ENCODE data around the gene SUSD1. TPM values are rescaled to one million over a fixed set of nuclear protein-coding genes. Genes with fewer than 3 reads are reported as not detected.

The SUSD1 gene
- total and polyA plus RNA-seq, 2 of the 13 experiments (the other 11 are each of a cell fraction or from before 2014, with no cell fraction given) = 25.9 to 32.3 TPM

GRCh38 chr9:112157087-112157486 is 18.0 kb downstream of the SUSD1 start:
- 100% methylated on average over 1 of the region's 1 CpG for WGBS (ENCODE audit: low lambda C conversion rate)
- no peak for FAIRE-seq
- CTCF ChIA-PET (ENCODE audit: low intra/inter-chr PET ratio, low total read pairs) = no interaction called here

More at GRCh38 chr9:112157087-112157486, 18.0 kb downstream of the SUSD1 start:
- Histone ChIP-seq H3K27me3 (ENCODE audit: control insufficient read depth in 1 of 2, insufficient read depth in 2 of 2, low read length in 2 of 2) (no peaks in the 10 kb centered on the region), H3K4me3 (replicated peaks in 1 of 3; ENCODE audit: insufficient read depth in 1 of 3, low read depth in 2 of 3, low read length in 3 of 3) (no peak overlapping the region), H3K4me2 (ENCODE audit: low read depth, low read length) (no peak overlapping the region), H3K9me3 (ENCODE audit: low read length) (no peaks in the 10 kb centered on the region), H3K79me2 (ENCODE audit: insufficient read depth, low read length) (peaks cover 21% of the 10 kb centered on the region), H3K9ac (ENCODE audit: insufficient read depth, low read depth, low read length) (no peak overlapping the region), H3K4me1 (ENCODE audit: insufficient read depth, low read length) (peaks cover 2% of the 10 kb centered on the region), H3K36me3 (replicated peaks in 1 of 2; ENCODE audit: control insufficient read depth in 1 of 2, insufficient read depth in 2 of 2, low read length in 2 of 2) (peaks cover 2 to 8% of the 10 kb centered on the region in 2 experiments; a peak in 1 of 5 replicates), H3K27ac (ENCODE audit: extremely low read length, insufficient read depth, low read length) (no peak overlapping the region), H4K20me1 (ENCODE audit: insufficient read depth, low read length) (no peaks in the 10 kb centered on the region), H2AFZ (ENCODE audit: low read length) (no peak overlapping the region)
- DNase-seq (ENCODE audit: low spot score) (no peak), ATAC-seq (no peak)
- POLR2A ChIA-PET = no interaction called here
- in situ Hi-C loops (cut with HindIII; ENCODE audit: extremely low pct_ligation_motif_present, low pct_unique_long_range_greater_than_20kb) (no loop called here), intact Hi-C loops (cut with micrococcal nuclease; ENCODE audit: unreplicated experiment) (no loop called here)
- BruUV-seq (replicated peaks) = no TSS peak
- no peak for TF ChIP-seq ZNF136 (CRISPR knock-in tag; IDR thresholded peaks at IDR 0.05; ENCODE audit: low read depth)
- no peak for TF ChIP-seq ZFP82 (CRISPR knock-in tag; IDR thresholded peaks at IDR 0.05; ENCODE audit: borderline replicate concordance)
- no peak for TF ChIP-seq MYPOP (CRISPR knock-in tag; IDR thresholded peaks at IDR 0.05)
- no peak for TF ChIP-seq SIX1 (CRISPR knock-in tag; IDR thresholded peaks at IDR 0.05; ENCODE audit: borderline replicate concordance)
- no peak for TF ChIP-seq ZNF709 (CRISPR knock-in tag; IDR thresholded peaks at IDR 0.05)
- TF ChIP-seq ZNF101 (CRISPR knock-in tag; IDR thresholded peaks at IDR 0.05; ENCODE audit: borderline replicate concordance, low read depth) = no peak
- no peak for TF ChIP-seq CREM (IDR thresholded peaks at IDR 0.05)
- no peak for TF ChIP-seq CREM (CRISPR knock-in tag; IDR thresholded peaks at IDR 0.05)
- no peak for TF ChIP-seq ZNF30 (CRISPR knock-in tag; IDR thresholded peaks at IDR 0.05)
- TF ChIP-seq CENPBD1 (CRISPR knock-in tag; IDR thresholded peaks at IDR 0.05; ENCODE audit: borderline replicate concordance, low read depth) = no peak
- no peak for TF ChIP-seq FOXJ3 (CRISPR knock-in tag; IDR thresholded peaks at IDR 0.05; ENCODE audit: borderline replicate concordance)
- no peak for TF ChIP-seq DNMT3B (CRISPR knock-in tag; conservative IDR thresholded peaks at IDR 0.05)
- no peak for TF ChIP-seq SP1 (IDR thresholded peaks at IDR 0.05)
- TF ChIP-seq SP1 (CRISPR knock-in tag; IDR thresholded peaks at IDR 0.05) = no peak
- TF ChIP-seq ZNF276 (CRISPR knock-in tag; IDR thresholded peaks at IDR 0.05; ENCODE audit: low read depth) = no peak
- no peak for TF ChIP-seq HOXD1 (CRISPR knock-in tag; IDR thresholded peaks at IDR 0.05)
- no peak for TF ChIP-seq ZIK1 (CRISPR knock-in tag; IDR thresholded peaks at IDR 0.05; ENCODE audit: borderline replicate concordance, low read depth)
- TF ChIP-seq ZNF235 (CRISPR knock-in tag; IDR thresholded peaks at IDR 0.05; ENCODE audit: borderline replicate concordance) = no peak
- TF ChIP-seq ZMAT5 (CRISPR knock-in tag; IDR thresholded peaks at IDR 0.05; ENCODE audit: borderline replicate concordance, low read depth) = no peak

Measured in HepG2 (cell line).